ENCODE results near the gene POLE2. TPM values are rescaled to one million over a fixed set of nuclear protein-coding genes. Genes with fewer than 3 reads are reported as not detected.
"Not testable (repeated sequence)": the region's sequence is repeated elsewhere in the genome, so short reads cannot be mapped to it uniquely, and the experiment has no call there.

The POLE2 gene
- total RNA-seq, 1 experiment from 2014 or later = 31.4 TPM

- Histone ChIP-seq H3K4me1 (no peaks in the 10 kb centered on the region), H3K9me3 (no peaks in the 10 kb centered on the region), H3K36me3 (ENCODE audit: control insufficient read depth, insufficient read depth, low read length) (no peaks in the 10 kb centered on the region; the same call in 1 of the 2 replicates), H3K4me3 (ENCODE audit: low read depth, low read length) (no peak overlapping the region), H3K27me3 (replicated peaks; ENCODE audit: control insufficient read depth, insufficient read depth, low read length) (no peaks in the 10 kb centered on the region)
- no peaks in the 10 kb centered on the region for H3K4me1 Mint-ChIP-seq (ENCODE audit: low read depth, unreplicated experiment)
- no peak for TF ChIP-seq CTCF (IDR thresholded peaks at IDR 0.05; ENCODE audit: insufficient read depth in 1 of 2, low read depth in 1 of 2, low read length in 1 of 2, severe bottlenecking in 1 of 2, unreplicated experiment in 1 of 2)
- no peaks in the 10 kb centered on the region for H3K9me3 Mint-ChIP-seq (ENCODE audit: unreplicated experiment)
- CTCF ChIA-PET = no interaction called here
- H3K27me3 Mint-ChIP-seq (ENCODE audit: insufficient read depth, unreplicated experiment) = no peaks in the 10 kb centered on the region
- H3K36me3 Mint-ChIP-seq (ENCODE audit: insufficient read depth, unreplicated experiment) = peaks cover 5% of the 10 kb centered on the region
- intact Hi-C loops (cut with micrococcal nuclease; ENCODE audit: unreplicated experiment) = no loop called here
- H3K4me3 Mint-ChIP-seq (ENCODE audit: unreplicated experiment) = no peak overlapping the region
- no peak overlapping the region for H3K27ac Mint-ChIP-seq (ENCODE audit: unreplicated experiment)
- POLR2A ChIA-PET = no interaction called here
- no peak for DNase-seq
- no TSS peak for BruUV-seq (replicated peaks)
Measured at GRCh38 chr14:49673586-49673985, 14.4 kb downstream of the POLE2 start.

GRCh38 chr14:49670475-49670874 is 17.5 kb downstream of the POLE2 start:
- DNase-seq = no peak
- Histone ChIP-seq H3K4me3 (ENCODE audit: low read depth, low read length) (no peak overlapping the region), H3K27me3 (replicated peaks; ENCODE audit: control insufficient read depth, insufficient read depth, low read length) (no peaks in the 10 kb centered on the region), H3K36me3 (ENCODE audit: control insufficient read depth, insufficient read depth, low read length) (no peaks in the 10 kb centered on the region), H3K4me1 (no peaks in the 10 kb centered on the region), H3K9me3 (no peaks in the 10 kb centered on the region)
- no TSS peak for BruUV-seq (replicated peaks)
- no peak for TF ChIP-seq CTCF (IDR thresholded peaks at IDR 0.05; ENCODE audit: insufficient read depth in 1 of 2, low read depth in 1 of 2, low read length in 1 of 2, severe bottlenecking in 1 of 2, unreplicated experiment in 1 of 2)
- Mint-ChIP-seq H3K4me1 (ENCODE audit: low read depth, unreplicated experiment) (no peaks in the 10 kb centered on the region), H3K4me3 (ENCODE audit: unreplicated experiment) (no peak overlapping the region), H3K27me3 (ENCODE audit: insufficient read depth, unreplicated experiment) (no peaks in the 10 kb centered on the region), H3K27ac (ENCODE audit: unreplicated experiment) (no peak overlapping the region), H3K9me3 (ENCODE audit: unreplicated experiment) (no peaks in the 10 kb centered on the region), H3K36me3 (ENCODE audit: insufficient read depth, unreplicated experiment) (no peaks in the 10 kb centered on the region)
- ChIA-PET POLR2A (no interaction called here), CTCF (no interaction called here)
- intact Hi-C loops (cut with micrococcal nuclease; ENCODE audit: unreplicated experiment) = no loop called here

GRCh38 chr14:49659526-49660455 is 28.2 kb downstream of the POLE2 start:
- Mint-ChIP-seq H3K27me3 (ENCODE audit: insufficient read depth, unreplicated experiment) (no peaks in the 10 kb centered on the region), H3K27ac (ENCODE audit: unreplicated experiment) (no peak overlapping the region), H3K4me3 (ENCODE audit: unreplicated experiment) (no peak overlapping the region), H3K4me1 (ENCODE audit: low read depth, unreplicated experiment) (no peaks in the 10 kb centered on the region), H3K36me3 (ENCODE audit: insufficient read depth, unreplicated experiment) (no peaks in the 10 kb centered on the region), H3K9me3 (ENCODE audit: unreplicated experiment) (no peaks in the 10 kb centered on the region)
- Histone ChIP-seq H3K4me1 (no peaks in the 10 kb centered on the region), H3K27me3 (replicated peaks; ENCODE audit: control insufficient read depth, insufficient read depth, low read length) (no peaks in the 10 kb centered on the region), H3K9me3 (no peaks in the 10 kb centered on the region), H3K4me3 (ENCODE audit: low read depth, low read length) (no peak overlapping the region), H3K36me3 (ENCODE audit: control insufficient read depth, insufficient read depth, low read length) (no peaks in the 10 kb centered on the region)
- intact Hi-C loops (cut with micrococcal nuclease; ENCODE audit: unreplicated experiment) = no loop called here
- DNase-seq = no peak
- POLR2A ChIA-PET = no interaction called here
- CTCF ChIA-PET = no interaction called here
- no peak for TF ChIP-seq CTCF (IDR thresholded peaks at IDR 0.05; ENCODE audit: insufficient read depth in 1 of 2, low read depth in 1 of 2, low read length in 1 of 2, severe bottlenecking in 1 of 2, unreplicated experiment in 1 of 2)
- BruUV-seq (replicated peaks) = no TSS peak

- H3K4me1 Mint-ChIP-seq (ENCODE audit: low read depth, unreplicated experiment); CTCF ChIA-PET; H3K27me3 Mint-ChIP-seq (ENCODE audit: insufficient read depth, unreplicated experiment); H3K36me3 Mint-ChIP-seq (ENCODE audit: insufficient read depth, unreplicated experiment); H3K36me3 ChIP-seq (ENCODE audit: control insufficient read depth, insufficient read depth, low read length); H3K9me3 ChIP-seq; H3K4me3 Mint-ChIP-seq (ENCODE audit: unreplicated experiment); H3K4me1 ChIP-seq; DNase-seq; BruUV-seq (replicated peaks); H3K27me3 ChIP-seq (replicated peaks; ENCODE audit: control insufficient read depth, insufficient read depth, low read length); H3K27ac Mint-ChIP-seq (ENCODE audit: unreplicated experiment); POLR2A ChIA-PET; intact Hi-C loops (cut with micrococcal nuclease; ENCODE audit: unreplicated experiment); H3K4me3 ChIP-seq (ENCODE audit: low read depth, low read length); H3K9me3 Mint-ChIP-seq (ENCODE audit: unreplicated experiment): not testable (repeated sequence)
Measured at GRCh38 chr14:49657500-49657899, 30.5 kb downstream of the POLE2 start.
